Liver (tissue), 3 donors: Measurements from ENCODE around the gene PDCD1.
"Not testable (repeated sequence)": the region's sequence is repeated elsewhere in the genome, so short reads cannot be mapped to it uniquely, and the experiment has no call there.

Experiments used
- ATF3 ChIP-seq: IDR thresholded peaks from 2 replicates; pipeline ENCODE4 v1.6.1; 2016; ENCODE audit warnings: antibody characterized with exemption
- CTCF ChIP-seq: fragments of 150-350 bp; IDR thresholded peaks from 2 replicates; pipeline ENCODE4 v1.5.1; 2017; ENCODE audit warnings: improper control_type of control experiment, low read depth, low read length; ENCODE audit not compliant: missing input control
- GABPA ChIP-seq, 2 donors: IDR thresholded peaks in 1 of 2; conservative IDR thresholded peaks in 1 of 2; 2 replicates each; pipeline ENCODE4 v1.6.1; 2016; ENCODE audit warnings: antibody characterized with exemption in 2 of 2, mild to moderate bottlenecking in 1 of 2, moderate library complexity in 1 of 2
- MAX ChIP-seq: IDR thresholded peaks from 2 replicates; pipeline ENCODE4 v1.6.1; 2016; ENCODE audit warnings: antibody characterized with exemption
- RAD21 ChIP-seq, 2 donors: IDR thresholded peaks; 2 replicates each; pipeline ENCODE4 v1.6.1; 2016; ENCODE audit warnings: antibody characterized with exemption in 2 of 2, mild to moderate bottlenecking in 2 of 2
- TAF1 ChIP-seq: conservative IDR thresholded peaks from 2 replicates; pipeline ENCODE4 v1.6.1; 2016; ENCODE audit warnings: antibody characterized with exemption, mild to moderate bottlenecking
- donor health status: healthy.
- donor health status: healthy.

DNA sequence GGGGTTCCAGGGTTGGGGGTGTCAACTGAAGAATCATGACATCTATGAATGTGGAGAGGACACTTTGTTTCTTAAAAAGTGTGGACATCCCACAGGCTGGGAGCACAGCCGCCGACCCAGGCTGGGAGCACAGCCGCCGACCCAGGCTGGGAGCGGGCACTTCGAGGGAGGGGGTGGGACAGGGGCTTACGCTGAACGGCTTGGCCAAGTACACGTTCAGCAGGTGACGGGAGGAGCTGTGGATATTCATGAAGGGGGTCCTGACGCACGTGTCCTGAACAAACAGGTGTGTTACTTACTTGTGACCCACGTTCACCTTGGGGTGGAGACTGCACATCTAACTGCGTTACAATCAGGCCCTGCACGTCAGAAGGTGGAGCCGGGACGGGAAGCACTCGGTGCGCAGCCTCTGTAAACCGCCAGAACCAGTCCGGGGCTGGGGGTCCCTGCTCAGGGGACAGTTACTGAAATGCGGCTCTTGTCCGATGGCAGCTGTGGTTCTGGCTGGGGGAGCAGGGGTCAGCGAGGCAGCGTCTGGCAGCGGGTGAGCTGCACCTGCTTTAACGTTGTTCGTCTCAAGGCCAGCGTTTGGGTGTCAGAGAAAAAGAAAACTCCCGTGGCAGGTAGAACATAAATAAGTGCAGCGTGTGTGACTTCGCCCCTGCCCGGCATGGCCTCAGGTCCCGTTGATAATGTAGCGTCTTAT lies 58.3 kb downstream of the PDCD1 start:
- TF ChIP-seq GABPA (IDR thresholded peaks at IDR 0.05 in 1 of 2, conservative IDR thresholded peaks at IDR 0.05 in 1 of 2); CTCF; RAD21 (IDR thresholded peaks at IDR 0.05); ATF3; MAX; TAF1: not testable (repeated sequence)
